SK-N-SH (cell line): Measurements from ENCODE around the gene P2RX4.

ENCODE experiments used
- EP300 ChIP-seq, 2 experiments: IDR thresholded peaks; 2 replicates each; pipeline versions ENCODE4 v1.4.0 to v1.6.1; 2012; ENCODE audit warnings: borderline replicate concordance in 1 of 2, low read depth in 1 of 2, low read length in 1 of 2
- FOSL2 ChIP-seq: IDR thresholded peaks from 2 replicates; pipeline ENCODE4 v1.4.0; 2012; ENCODE audit warnings: low read depth, mild to moderate bottlenecking, moderate library complexity, borderline replicate concordance
- FOXM1 ChIP-seq: IDR thresholded peaks from 2 replicates; pipeline ENCODE4 v1.4.0; 2012; ENCODE audit warnings: low read depth, mild to moderate bottlenecking
- GABPA ChIP-seq: IDR thresholded peaks from 2 replicates; pipeline ENCODE4 v1.4.0; 2012; ENCODE audit warnings: low read depth, mild to moderate bottlenecking
- MXI1 ChIP-seq: IDR thresholded peaks from 2 replicates; pipeline ENCODE4 v1.6.1; 2012; ENCODE audit warnings: mild to moderate bottlenecking, low read depth, low read length, improper control_type of control experiment
- POLR2AphosphoS5 ChIP-seq: IDR thresholded peaks from 2 replicates; pipeline ENCODE4 v1.6.1; 2012; ENCODE audit warnings: low read depth, low read length
- REST ChIP-seq: IDR thresholded peaks from 2 replicates; pipeline ENCODE4 v1.6.1; 2012; ENCODE audit warnings: mild to moderate bottlenecking, low read depth, low read length, moderate library complexity
- RXRA ChIP-seq: IDR thresholded peaks from 2 replicates; pipeline ENCODE4 v1.4.0; 2012; ENCODE audit warnings: low read depth, mild to moderate bottlenecking, borderline replicate concordance
- SMC3 ChIP-seq: IDR thresholded peaks from 2 replicates; pipeline ENCODE4 v1.6.1; 2012; ENCODE audit warnings: low read depth, low read length, improper control_type of control experiment
- TAF1 ChIP-seq: IDR thresholded peaks from 2 replicates; pipeline ENCODE4 v1.6.1; 2012; ENCODE audit warnings: low read depth, mild to moderate bottlenecking, low read length, moderate library complexity, borderline replicate concordance
- YY1 ChIP-seq: IDR thresholded peaks from 2 replicates; pipeline ENCODE4 v1.4.0; 2012; ENCODE audit warnings: low read depth, mild to moderate bottlenecking
- TF ChIP-seq, protein P1 (sequence below): fragments of 200-600 bp; sonication (generic); IDR thresholded peaks from 2 replicates; pipeline ENCODE4 v1.6.1; 2017; ENCODE audit warnings: antibody characterized with exemption, mild to moderate bottlenecking, moderate library complexity
- TF ChIP-seq, protein P2 (sequence below): IDR thresholded peaks from 2 replicates; pipeline ENCODE4 v1.4.0; 2012; ENCODE audit warnings: low read depth, borderline replicate concordance

DNA sequence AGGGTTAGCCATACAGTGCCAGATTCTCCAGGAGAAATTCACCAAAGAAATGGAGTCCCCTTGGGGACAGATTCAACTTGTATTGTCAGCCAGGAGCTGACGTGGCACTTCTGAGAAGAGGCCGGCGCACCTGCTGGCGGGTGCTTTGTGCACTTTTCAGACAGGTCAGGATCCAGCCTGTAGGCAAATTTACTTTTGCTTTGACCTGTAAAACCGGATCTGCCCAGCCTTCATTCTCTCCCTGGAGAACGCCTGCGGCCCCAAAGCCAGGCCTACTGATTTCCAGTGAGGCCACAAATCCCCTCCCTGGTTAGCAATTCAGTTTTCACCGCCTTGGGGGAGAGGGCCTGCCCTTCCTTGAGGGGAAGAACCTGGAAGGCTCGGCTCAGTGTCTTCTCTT lies 17.4 kb downstream of the P2RX4 start:
- no peak for TF ChIP-seq POLR2AphosphoS5
- TF ChIP-seq RXRA = no peak
- TF ChIP-seq, protein P1, sequence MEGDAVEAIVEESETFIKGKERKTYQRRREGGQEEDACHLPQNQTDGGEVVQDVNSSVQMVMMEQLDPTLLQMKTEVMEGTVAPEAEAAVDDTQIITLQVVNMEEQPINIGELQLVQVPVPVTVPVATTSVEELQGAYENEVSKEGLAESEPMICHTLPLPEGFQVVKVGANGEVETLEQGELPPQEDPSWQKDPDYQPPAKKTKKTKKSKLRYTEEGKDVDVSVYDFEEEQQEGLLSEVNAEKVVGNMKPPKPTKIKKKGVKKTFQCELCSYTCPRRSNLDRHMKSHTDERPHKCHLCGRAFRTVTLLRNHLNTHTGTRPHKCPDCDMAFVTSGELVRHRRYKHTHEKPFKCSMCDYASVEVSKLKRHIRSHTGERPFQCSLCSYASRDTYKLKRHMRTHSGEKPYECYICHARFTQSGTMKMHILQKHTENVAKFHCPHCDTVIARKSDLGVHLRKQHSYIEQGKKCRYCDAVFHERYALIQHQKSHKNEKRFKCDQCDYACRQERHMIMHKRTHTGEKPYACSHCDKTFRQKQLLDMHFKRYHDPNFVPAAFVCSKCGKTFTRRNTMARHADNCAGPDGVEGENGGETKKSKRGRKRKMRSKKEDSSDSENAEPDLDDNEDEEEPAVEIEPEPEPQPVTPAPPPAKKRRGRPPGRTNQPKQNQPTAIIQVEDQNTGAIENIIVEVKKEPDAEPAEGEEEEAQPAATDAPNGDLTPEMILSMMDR = no peak
- TF ChIP-seq GABPA = no peak
- no peak for TF ChIP-seq TAF1
- no peak for TF ChIP-seq FOSL2
- no peak for TF ChIP-seq MXI1
- no peak for TF ChIP-seq FOXM1
- no peak for TF ChIP-seq SMC3
- no peak for TF ChIP-seq EP300 (IDR thresholded peaks at IDR 0.05; ENCODE audit: borderline replicate concordance in 1 of 2, low read depth in 1 of 2, low read length in 1 of 2)
- no peak for TF ChIP-seq REST
- TF ChIP-seq YY1 = no peak
- TF ChIP-seq, protein P2, sequence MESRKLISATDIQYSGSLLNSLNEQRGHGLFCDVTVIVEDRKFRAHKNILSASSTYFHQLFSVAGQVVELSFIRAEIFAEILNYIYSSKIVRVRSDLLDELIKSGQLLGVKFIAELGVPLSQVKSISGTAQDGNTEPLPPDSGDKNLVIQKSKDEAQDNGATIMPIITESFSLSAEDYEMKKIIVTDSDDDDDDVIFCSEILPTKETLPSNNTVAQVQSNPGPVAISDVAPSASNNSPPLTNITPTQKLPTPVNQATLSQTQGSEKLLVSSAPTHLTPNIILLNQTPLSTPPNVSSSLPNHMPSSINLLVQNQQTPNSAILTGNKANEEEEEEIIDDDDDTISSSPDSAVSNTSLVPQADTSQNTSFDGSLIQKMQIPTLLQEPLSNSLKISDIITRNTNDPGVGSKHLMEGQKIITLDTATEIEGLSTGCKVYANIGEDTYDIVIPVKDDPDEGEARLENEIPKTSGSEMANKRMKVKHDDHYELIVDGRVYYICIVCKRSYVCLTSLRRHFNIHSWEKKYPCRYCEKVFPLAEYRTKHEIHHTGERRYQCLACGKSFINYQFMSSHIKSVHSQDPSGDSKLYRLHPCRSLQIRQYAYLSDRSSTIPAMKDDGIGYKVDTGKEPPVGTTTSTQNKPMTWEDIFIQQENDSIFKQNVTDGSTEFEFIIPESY = no peak
